HK-2 (cell line): ENCODE measurements around the gene TEKT3.

ENCODE experiments used
- DNase-seq: peaks from one replicate; pipeline ENCODE4 v3.0.0-alpha.2; 2018; ENCODE audit not compliant: unreplicated experiment

Gene TEKT3

GRCh38 chr17:15293558-15293957 lies 47.8 kb downstream of the TEKT3 start:
- DNase-seq: no peak

GRCh38 chr17:15291674-15292361 lies 49.6 kb downstream of the TEKT3 start:
- no peak for DNase-seq

- DNase-seq: no peak
Measured at GRCh38 chr17:15290605-15291004, 50.8 kb downstream of the TEKT3 start.

DNA sequence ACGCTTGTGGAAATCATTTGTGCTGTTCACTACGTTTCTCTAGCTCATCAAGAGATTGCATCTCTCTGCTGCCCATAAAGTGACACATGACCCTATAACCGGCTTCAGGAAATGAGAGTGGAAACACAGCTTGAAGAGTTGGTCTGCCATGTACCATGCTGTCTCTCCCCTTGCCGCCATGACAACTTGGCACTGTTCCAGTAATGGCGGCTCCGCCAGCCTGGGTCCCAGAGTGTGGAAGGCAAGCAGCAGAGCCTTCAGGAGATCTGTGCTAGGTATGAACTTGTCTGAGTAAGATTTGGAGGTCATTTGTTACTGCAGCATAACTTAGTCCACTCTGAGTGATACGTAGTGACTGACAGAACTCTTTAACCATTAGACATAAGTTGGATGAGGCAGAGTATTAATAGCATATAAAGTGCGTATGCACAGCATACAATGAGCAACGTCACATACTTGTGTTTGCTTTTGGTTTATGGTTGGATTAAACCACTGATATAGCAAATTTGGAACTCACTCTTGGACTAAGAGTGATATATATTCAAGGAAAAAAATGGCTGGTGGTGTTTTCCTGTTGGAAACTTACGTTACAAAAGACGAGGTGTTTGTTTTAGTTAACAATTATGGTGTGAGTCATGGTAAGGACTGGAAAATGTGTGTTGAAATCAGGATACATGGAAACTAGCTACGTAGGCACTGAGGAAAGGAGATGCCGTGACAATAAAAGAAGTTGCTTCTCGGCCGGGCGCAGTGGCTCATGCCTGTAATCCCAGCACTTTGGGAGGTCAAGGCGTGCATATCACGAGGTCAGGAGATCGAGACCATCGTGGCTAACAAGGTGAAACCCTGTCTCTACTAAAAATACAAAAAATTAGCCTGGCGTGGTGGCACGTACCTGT lies 51.9 kb downstream of the TEKT3 start:
- no peak for DNase-seq

GRCh38 chr17:15288859-15289258 lies 52.5 kb downstream of the TEKT3 start:
- DNase-seq: no peak

GRCh38 chr17:15287538-15288267 lies 53.7 kb downstream of the TEKT3 start:
- DNase-seq: no peak

- no peak for DNase-seq
Measured at GRCh38 chr17:15285466-15285865, 55.9 kb downstream of the TEKT3 start.

DNA sequence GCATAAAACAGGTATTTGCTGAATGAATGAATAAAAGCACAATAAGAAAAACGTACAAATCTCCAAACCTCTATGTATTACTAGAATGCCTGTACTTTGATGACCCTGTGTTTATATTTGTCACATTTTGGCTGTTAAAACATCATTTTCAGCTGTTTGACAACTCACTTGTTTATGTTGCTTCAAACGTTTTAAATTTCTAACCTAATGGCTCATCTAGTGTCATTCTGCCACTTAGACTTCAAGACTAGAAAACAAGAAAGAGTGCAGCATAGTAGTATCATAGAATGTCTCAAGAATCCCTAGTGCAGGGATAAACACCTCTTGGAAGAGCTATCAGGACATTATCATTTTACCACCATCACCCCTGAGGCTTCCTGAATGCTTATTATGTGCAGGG lies 56.9 kb downstream of the TEKT3 start:
- no peak for DNase-seq

DNA sequence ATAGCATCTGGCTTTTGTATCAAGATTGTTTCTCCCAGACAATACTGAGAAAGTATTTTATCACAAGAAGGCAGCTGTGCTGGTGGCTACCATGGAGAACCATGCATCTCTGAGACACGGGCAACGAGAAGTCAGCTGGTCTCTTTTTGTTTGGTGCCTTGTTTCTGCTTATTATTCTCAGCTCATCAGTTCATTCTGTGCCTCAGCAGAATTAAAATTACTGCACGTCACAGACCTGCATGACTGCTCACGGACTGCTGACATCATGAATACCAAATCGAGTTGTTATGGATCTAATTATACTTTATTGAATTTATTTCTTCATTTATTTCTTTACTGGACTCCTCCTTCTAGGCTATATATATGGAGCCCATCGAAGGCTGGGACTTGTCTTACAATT lies 57.3 kb downstream of the TEKT3 start:
- no peak for DNase-seq

DNA sequence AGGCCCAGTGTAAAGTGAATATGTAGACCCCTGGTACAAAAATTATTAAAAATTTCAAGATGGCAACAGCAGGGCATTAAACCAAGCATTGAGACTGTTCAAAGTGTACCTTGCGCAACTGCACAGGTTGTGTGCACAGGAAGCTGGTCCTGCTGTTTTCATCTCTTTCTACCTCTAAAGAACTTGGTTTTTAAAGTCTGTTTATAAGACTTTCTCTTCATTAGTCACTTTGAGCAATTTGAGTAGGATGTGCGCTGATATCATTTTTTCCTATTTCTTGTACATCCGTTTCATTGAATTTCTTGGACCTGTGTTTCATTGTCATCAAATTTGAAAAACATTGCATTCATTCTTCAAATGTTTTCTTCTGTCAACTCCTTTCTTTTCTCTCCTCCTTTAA lies 59.5 kb downstream of the TEKT3 start:
- DNase-seq: no peak

DNA sequence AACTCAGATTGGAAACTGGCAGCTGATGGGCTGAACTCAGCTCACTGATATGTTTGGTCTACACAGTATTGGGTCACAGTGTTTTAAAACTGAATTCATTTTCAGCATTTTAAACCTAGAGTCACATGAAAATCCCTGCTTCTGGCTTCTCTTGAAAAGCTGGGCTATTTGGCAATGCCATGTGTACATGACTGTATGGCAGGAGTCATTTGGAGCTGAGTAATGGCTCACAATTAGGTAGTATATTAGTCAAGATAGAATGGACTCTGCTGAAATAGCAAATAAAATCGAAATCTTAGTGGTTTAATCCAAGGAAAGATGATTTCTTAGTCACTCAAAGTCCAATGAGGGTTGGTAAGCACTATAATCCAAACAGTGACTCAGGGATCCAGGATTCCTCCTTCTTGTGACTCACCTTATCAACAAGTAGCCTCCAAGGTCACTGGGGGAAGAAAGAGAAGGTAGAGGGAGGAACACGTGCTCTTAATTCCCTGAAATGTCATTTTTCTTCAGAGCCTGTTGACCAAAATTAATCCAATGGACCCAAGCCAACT lies 62.4 kb downstream of the TEKT3 start:
- no peak for DNase-seq

- DNase-seq: no peak
Measured at GRCh38 chr17:15278380-15278779, 63.0 kb downstream of the TEKT3 start.

DNA sequence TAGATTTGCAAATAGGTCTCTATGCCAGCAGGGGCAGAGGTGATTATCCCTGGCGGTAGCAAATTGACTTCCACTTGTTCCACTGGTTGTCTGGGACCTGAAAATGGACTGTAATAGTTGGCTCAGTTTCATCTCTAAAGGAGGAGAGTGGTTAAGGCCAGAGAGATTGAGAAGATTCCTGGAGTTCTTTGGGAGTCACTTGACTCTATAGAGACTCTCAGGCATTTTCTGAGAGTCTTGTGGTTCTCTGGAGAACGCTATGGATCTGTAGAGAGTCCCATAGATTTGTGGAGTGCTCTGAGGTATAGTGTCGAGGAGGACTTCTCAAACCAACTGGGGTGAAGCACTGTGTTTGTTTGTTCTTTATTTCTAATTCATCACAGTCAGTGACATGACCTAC lies 67.4 kb downstream of the TEKT3 start:
- DNase-seq: no peak

GRCh38 chr17:15273141-15273793 lies 68.1 kb downstream of the TEKT3 start:
- no peak for DNase-seq

DNA sequence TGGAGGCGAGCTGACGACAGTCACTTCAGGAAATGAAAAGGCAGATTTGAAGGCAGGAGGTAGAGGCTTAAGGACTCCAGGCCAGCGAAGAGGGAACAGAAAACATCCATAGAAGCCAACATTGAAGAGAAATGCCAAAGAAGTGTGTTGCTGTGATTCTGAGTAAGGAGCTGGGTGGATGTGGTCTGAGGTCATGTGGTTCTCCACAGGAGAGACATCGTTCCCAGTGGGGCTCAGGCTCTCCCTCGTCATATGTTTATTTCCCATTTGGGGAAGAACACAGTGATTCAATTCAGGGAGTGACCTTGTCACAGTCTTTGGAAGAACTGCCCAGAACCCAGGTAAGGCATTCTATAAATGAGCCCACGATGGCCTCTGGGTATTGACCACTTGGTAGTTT lies 69.7 kb downstream of the TEKT3 start:
- no peak for DNase-seq

- no peak for DNase-seq
Measured at GRCh38 chr17:15270628-15271381, 70.6 kb downstream of the TEKT3 start.

DNA sequence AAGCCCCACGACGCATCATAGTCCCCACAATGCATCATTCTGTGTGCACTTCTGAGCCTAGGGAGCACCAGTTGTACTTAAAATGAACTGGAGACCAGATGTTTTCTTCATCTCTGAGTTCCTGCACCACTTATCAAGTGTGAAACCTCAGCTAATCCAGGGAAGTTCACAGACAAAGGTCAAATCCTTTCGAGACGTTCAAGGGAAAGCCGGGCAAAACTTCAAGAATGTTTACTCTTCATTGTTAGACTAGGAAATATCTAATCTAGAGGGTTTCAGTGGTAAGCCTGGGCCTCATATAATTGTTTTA lies 71.7 kb downstream of the TEKT3 start:
- no peak for DNase-seq

DNA sequence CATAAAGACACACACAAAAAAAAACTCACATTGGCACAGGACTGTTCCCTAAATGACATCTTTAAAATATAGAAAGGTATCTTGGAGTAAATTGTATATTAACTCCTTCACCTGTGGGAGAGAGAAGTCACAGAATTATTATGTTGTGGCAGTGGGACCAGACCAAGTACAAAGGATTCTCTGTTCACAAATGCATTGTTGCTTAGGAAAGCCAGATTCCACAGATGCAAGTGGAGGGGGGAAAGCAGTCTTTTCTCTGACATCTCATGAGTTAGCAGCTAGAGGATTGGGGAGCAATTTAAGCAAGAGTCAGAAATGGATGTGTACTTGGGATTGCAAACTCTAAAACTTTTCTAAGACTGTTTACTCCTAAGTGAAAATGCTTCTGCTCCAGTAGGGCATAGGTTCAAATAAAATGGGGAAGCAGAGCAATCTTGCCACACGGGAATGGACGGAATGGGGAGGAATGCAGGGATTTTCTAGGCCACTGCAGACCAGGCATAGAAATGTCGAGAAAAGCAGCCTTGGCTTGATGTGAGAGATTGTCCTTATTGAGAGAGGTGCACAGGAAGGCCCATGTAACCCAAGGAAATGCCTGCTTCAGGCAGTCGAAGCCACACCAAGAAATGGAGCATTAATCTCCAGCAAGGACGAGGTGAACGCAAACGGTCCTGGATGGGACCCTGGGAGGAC lies 72.2 kb downstream of the TEKT3 start:
- no peak for DNase-seq

DNA sequence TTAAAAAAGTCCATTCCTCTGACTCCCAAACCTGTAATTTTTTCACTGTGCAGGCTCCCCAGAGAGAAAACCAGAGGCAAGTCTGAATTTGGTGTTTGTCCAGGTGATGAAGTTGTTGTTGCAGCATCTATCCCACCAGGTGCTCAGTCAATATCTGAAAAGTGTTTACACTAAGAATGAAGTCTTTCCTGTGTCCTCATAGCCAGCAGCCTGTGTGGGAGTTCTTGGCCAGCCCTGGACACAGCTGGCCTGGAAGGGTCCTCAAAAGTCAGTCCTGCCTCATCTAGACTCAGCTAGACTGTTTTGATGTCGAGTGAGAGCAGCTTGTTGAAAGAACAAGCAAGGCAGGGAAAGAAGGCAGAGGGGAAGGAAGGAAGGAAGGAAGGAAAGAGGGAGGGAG lies 72.9 kb downstream of the TEKT3 start:
- DNase-seq: no peak

DNA sequence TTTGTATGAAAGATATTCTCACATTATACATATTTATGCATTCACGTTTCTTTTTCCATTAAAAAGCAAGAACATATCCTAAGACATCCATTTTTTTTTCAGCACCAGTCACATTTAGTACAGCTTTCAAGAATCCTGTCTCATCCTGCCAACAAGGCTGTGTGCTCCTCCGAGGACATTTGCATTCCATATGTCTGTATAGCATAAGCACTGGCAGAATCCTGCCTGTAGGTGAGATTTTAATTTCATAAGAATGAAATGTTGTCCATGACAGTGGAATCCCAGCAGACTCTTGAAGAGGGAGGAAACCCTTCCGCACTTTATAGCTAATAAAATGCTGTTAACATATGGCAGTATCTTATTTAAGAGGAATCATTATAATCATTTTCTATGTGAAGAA lies 73.4 kb downstream of the TEKT3 start:
- no peak for DNase-seq
